ENCODE results near the gene MLIP.

MLIP gene

GRCh38 chr6:54098450-54099044, 12.7 kb upstream of the MLIP start:
- DNase-seq = no peak

- no peak for DNase-seq
Measured at GRCh38 chr6:54099225-54099624, 12.0 kb upstream of the MLIP start.

- DNase-seq = no peak
Measured at GRCh38 chr6:54100411-54101006, 10.7 kb upstream of the MLIP start.

GRCh38 chr6:54102238-54102637, 9.0 kb upstream of the MLIP start:
- no peak for DNase-seq

- DNase-seq = no peak
Measured at GRCh38 chr6:54103497-54103896, 7.7 kb upstream of the MLIP start.

- DNase-seq = no peak
Measured at GRCh38 chr6:54106727-54107126, 4.5 kb upstream of the MLIP start.

- DNase-seq = no peak
Measured at GRCh38 chr6:54107470-54108090, 3.7 kb upstream of the MLIP start.

GRCh38 chr6:54108271-54108670, 3.0 kb upstream of the MLIP start:
- no peak for DNase-seq

GRCh38 chr6:54109586-54109985, 1.7 kb upstream of the MLIP start:
- DNase-seq = no peak

GRCh38 chr6:54112151-54112650, 958 bp downstream of the MLIP start:
- DNase-seq = no peak

- DNase-seq = no peak
Measured at GRCh38 chr6:54114991-54115390, 3.7 kb downstream of the MLIP start.

GRCh38 chr6:54115966-54116365, 4.7 kb downstream of the MLIP start:
- no peak for DNase-seq

GRCh38 chr6:54118117-54118516, 6.9 kb downstream of the MLIP start:
- DNase-seq = no peak

- no peak for DNase-seq
Measured at GRCh38 chr6:54125493-54125892, 14.2 kb downstream of the MLIP start.

GRCh38 chr6:54130179-54130578, 18.9 kb downstream of the MLIP start:
- DNase-seq = no peak

GRCh38 chr6:54132587-54132986, 21.3 kb downstream of the MLIP start:
- DNase-seq = no peak

- DNase-seq = no peak
Measured at GRCh38 chr6:54133186-54133585, 21.9 kb downstream of the MLIP start.

- DNase-seq = no peak
Measured at GRCh38 chr6:54134935-54135334, 23.7 kb downstream of the MLIP start.

GRCh38 chr6:54135665-54136369, 24.6 kb downstream of the MLIP start:
- DNase-seq = no peak

GRCh38 chr6:54138795-54139194, 27.6 kb downstream of the MLIP start:
- DNase-seq = no peak

GRCh38 chr6:54140811-54141210, 29.6 kb downstream of the MLIP start:
- DNase-seq = no peak

GRCh38 chr6:54142889-54143519, 31.8 kb downstream of the MLIP start:
- DNase-seq = no peak

GRCh38 chr6:54151861-54152260, 40.6 kb downstream of the MLIP start:
- DNase-seq = no peak
